Nephron (organoid): ENCODE measurements around the gene STYK1.

Source experiments
- H3K27ac Mint-ChIP-seq, 3 experiments: 2 replicates each; pipeline ENCODE4 v1.8.0; 2020; ENCODE audit warnings: mixed read lengths in 3 of 3, mild to moderate bottlenecking in 2 of 3, moderate library complexity in 1 of 3
- H3K27me3 Mint-ChIP-seq: 2 replicates; pipeline ENCODE4 v1.8.0; 2021; ENCODE audit warnings: low read depth, mild to moderate bottlenecking, moderate library complexity, mixed read lengths
- H3K36me3 Mint-ChIP-seq: 2 replicates; pipeline ENCODE4 v1.8.0; 2020; ENCODE audit warnings: low read depth, mixed read lengths
- H3K4me1 Mint-ChIP-seq: 2 replicates; pipeline ENCODE4 v1.8.0; 2020; ENCODE audit warnings: mixed read lengths
- H3K4me3 Mint-ChIP-seq, 3 experiments: 2 replicates each; pipeline ENCODE4 v1.8.0; 2020; ENCODE audit warnings: mild to moderate bottlenecking in 3 of 3, mixed read lengths in 3 of 3, moderate library complexity in 2 of 3
- H3K9me3 Mint-ChIP-seq: 2 replicates; pipeline ENCODE4 v1.8.0; 2020; ENCODE audit warnings: mixed read lengths
- CTCF ChIP-seq, 3 experiments: fragments of 200-600 bp; sonication (generic); IDR thresholded peaks; one replicate each; pipeline ENCODE4 v1.5.0; 2021; ENCODE audit warnings: antibody characterized with exemption in 3 of 3; ENCODE audit not compliant: unreplicated experiment in 3 of 3

Gene STYK1

GRCh38 chr12:10636611-10637010, 37.2 kb downstream of the STYK1 start:
- Mint-ChIP-seq H3K9me3 (no peaks in the 10 kb centered on the region), H3K4me1 (no peaks in the 10 kb centered on the region)

GRCh38 chr12:10636124-10636523, 37.7 kb downstream of the STYK1 start:
- Mint-ChIP-seq H3K36me3 (no peaks in the 10 kb centered on the region), H3K27me3 (peaks cover 4% of the 10 kb centered on the region), H3K4me1 (no peaks in the 10 kb centered on the region), H3K9me3 (no peaks in the 10 kb centered on the region), H3K4me3 (no peak overlapping the region), H3K27ac (no peak overlapping the region)
- no peak for TF ChIP-seq CTCF (IDR thresholded peaks at IDR 0.05; ENCODE audit: unreplicated experiment in 3 of 3)

More at GRCh38 chr12:10636611-10637010, 37.2 kb downstream of the STYK1 start:
- Mint-ChIP-seq H3K4me3 (no peak overlapping the region), H3K36me3 (no peaks in the 10 kb centered on the region), H3K27ac (no peak overlapping the region), H3K27me3 (peaks cover 4% of the 10 kb centered on the region)
- no peak for TF ChIP-seq CTCF (IDR thresholded peaks at IDR 0.05; ENCODE audit: unreplicated experiment in 3 of 3)

- H3K27me3 Mint-ChIP-seq = peaks cover 4% of the 10 kb centered on the region
- H3K4me3 Mint-ChIP-seq = no peak overlapping the region
- no peaks in the 10 kb centered on the region for H3K36me3 Mint-ChIP-seq
- TF ChIP-seq CTCF (IDR thresholded peaks at IDR 0.05; ENCODE audit: unreplicated experiment in 3 of 3) = no peak
- no peaks in the 10 kb centered on the region for H3K9me3 Mint-ChIP-seq
- H3K4me1 Mint-ChIP-seq = no peaks in the 10 kb centered on the region
- H3K27ac Mint-ChIP-seq = no peak overlapping the region
Measured at GRCh38 chr12:10635306-10635705, 38.5 kb downstream of the STYK1 start.

- Mint-ChIP-seq H3K4me3 (no peak overlapping the region), H3K9me3 (no peaks in the 10 kb centered on the region), H3K27me3 (peaks cover 4% of the 10 kb centered on the region), H3K4me1 (no peaks in the 10 kb centered on the region), H3K27ac (no peak overlapping the region), H3K36me3 (no peaks in the 10 kb centered on the region)
- no peak for TF ChIP-seq CTCF (IDR thresholded peaks at IDR 0.05; ENCODE audit: unreplicated experiment in 3 of 3)
Measured at GRCh38 chr12:10634427-10634826, 39.4 kb downstream of the STYK1 start.

GRCh38 chr12:10633541-10633940, 40.3 kb downstream of the STYK1 start:
- no peak overlapping the region for H3K4me3 Mint-ChIP-seq
- no peaks in the 10 kb centered on the region for H3K9me3 Mint-ChIP-seq
- no peak for TF ChIP-seq CTCF (IDR thresholded peaks at IDR 0.05; ENCODE audit: unreplicated experiment in 3 of 3)
- peaks cover 4% of the 10 kb centered on the region for H3K27me3 Mint-ChIP-seq
- H3K36me3 Mint-ChIP-seq = no peaks in the 10 kb centered on the region
- H3K27ac Mint-ChIP-seq = no peak overlapping the region
- H3K4me1 Mint-ChIP-seq = no peaks in the 10 kb centered on the region

GRCh38 chr12:10632226-10632625, 41.6 kb downstream of the STYK1 start:
- Mint-ChIP-seq H3K9me3 (no peaks in the 10 kb centered on the region), H3K4me3 (no peak overlapping the region), H3K27me3 (peaks cover 4% of the 10 kb centered on the region), H3K27ac (no peak overlapping the region), H3K4me1 (no peaks in the 10 kb centered on the region), H3K36me3 (no peaks in the 10 kb centered on the region)
- TF ChIP-seq CTCF (IDR thresholded peaks at IDR 0.05; ENCODE audit: unreplicated experiment in 3 of 3) = no peak
